HFFc6 (cell line): ENCODE results near the gene EYA4. TPM values are rescaled to one million over a fixed set of nuclear protein-coding genes. Genes with fewer than 3 reads are reported as not detected.

Experiments
- DNase-seq: peaks from one replicate; pipeline ENCODE4 v3.0.0-alpha.2; 2018
- H3K27ac Mint-ChIP-seq: 2 replicates; pipeline ENCODE4 v1.8.0; 2020; ENCODE audit warnings: mild to moderate bottlenecking, mixed read lengths
- H3K27me3 Mint-ChIP-seq: 2 replicates; pipeline ENCODE4 v1.8.0; 2021; ENCODE audit warnings: mild to moderate bottlenecking, moderate library complexity, mixed read lengths; ENCODE audit not compliant: insufficient read depth
- H3K36me3 Mint-ChIP-seq: 2 replicates; pipeline ENCODE4 v1.8.0; 2021; ENCODE audit warnings: low read depth, mixed read lengths
- H3K4me1 Mint-ChIP-seq: 2 replicates; pipeline ENCODE4 v1.8.0; 2020; ENCODE audit warnings: low read depth, mixed read lengths
- H3K4me3 Mint-ChIP-seq: 2 replicates; pipeline ENCODE4 v1.8.0; 2020; ENCODE audit warnings: mild to moderate bottlenecking, moderate library complexity, mixed read lengths
- H3K9me3 Mint-ChIP-seq: 2 replicates; pipeline ENCODE4 v1.8.0; 2020; ENCODE audit warnings: mild to moderate bottlenecking, mixed read lengths
- total RNA-seq, 6 experiments: library from RNA; stranded (reverse); fragmentation: NEBNext Ultra II Directional; extraction: Animal tissue kit (Norgen Biotek cat#: 25700); gene quantifications; 2 replicates in 1 of 6; 3 replicates in 5 of 6; pipeline ENCODE4 v1.2.3, GENCODE V29; 2021
- TF ChIP-seq, protein P1 (sequence below): fragments of 200-600 bp; sonication (generic); IDR thresholded peaks from 2 replicates; pipeline ENCODE4 v1.5.0; 2021; ENCODE audit warnings: antibody characterized with exemption, mild to moderate bottlenecking

Gene EYA4
- total RNA-seq, 6 experiments from 2014 or later = not detected

DNA sequence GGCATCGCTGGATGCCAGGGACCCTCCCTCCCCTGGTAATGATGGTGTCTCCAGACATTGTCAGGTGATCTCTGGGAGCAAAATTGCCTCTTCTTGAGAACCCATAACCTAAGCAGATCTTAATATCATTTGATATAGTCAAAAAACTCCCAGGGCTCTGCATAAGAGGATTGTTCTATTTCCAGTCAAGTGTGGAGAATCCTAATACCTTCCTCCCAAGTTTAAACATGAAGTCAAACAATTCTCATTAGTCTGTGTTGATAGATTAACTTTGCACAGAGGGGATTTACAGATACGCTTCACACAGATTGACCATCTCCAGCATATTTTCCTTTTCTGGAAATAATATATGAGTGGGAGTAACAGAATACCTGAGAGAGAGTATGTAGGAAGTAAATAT, 10.5 kb downstream of the EYA4 start:
- Mint-ChIP-seq H3K36me3 (no peaks in the 10 kb centered on the region), H3K9me3 (no peaks in the 10 kb centered on the region), H3K4me1 (no peaks in the 10 kb centered on the region), H3K27me3 (no peaks in the 10 kb centered on the region), H3K4me3 (no peak overlapping the region), H3K27ac (no peak overlapping the region)
- TF ChIP-seq, protein P1, sequence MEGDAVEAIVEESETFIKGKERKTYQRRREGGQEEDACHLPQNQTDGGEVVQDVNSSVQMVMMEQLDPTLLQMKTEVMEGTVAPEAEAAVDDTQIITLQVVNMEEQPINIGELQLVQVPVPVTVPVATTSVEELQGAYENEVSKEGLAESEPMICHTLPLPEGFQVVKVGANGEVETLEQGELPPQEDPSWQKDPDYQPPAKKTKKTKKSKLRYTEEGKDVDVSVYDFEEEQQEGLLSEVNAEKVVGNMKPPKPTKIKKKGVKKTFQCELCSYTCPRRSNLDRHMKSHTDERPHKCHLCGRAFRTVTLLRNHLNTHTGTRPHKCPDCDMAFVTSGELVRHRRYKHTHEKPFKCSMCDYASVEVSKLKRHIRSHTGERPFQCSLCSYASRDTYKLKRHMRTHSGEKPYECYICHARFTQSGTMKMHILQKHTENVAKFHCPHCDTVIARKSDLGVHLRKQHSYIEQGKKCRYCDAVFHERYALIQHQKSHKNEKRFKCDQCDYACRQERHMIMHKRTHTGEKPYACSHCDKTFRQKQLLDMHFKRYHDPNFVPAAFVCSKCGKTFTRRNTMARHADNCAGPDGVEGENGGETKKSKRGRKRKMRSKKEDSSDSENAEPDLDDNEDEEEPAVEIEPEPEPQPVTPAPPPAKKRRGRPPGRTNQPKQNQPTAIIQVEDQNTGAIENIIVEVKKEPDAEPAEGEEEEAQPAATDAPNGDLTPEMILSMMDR = no peak
- no peak for DNase-seq

DNA sequence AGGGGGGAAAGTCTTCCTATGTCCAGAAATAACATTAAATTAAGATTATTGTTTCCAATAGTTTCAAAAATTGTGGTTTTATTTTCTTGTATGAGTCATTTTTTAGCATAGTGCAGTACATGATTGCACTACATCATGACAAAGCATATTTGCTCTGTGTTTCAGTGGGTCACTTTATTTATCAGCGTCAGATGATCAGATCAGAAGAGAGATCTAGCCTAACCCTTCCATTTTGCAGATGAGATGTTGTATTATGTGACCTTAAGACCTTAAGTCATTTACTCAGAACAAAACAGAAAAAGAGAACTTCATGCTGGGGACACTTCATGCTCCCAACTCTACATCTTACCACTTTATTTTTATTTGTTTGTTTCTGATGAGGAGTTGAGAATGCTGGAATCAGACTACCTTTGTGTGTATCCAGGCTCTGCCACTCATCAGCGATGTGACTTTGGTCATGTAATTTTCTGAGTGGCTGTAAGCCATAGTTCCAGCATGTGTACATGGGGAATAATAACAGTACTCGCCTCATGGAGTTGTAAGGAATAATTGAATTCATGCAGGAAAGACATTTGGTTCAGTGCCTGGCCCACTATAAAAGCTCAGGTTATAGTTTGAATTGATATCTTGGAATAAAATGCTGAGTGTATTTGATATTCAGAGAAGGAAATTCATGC, 13.5 kb downstream of the EYA4 start:
- H3K36me3 Mint-ChIP-seq = no peaks in the 10 kb centered on the region
- DNase-seq = no peak
- no peaks in the 10 kb centered on the region for H3K27me3 Mint-ChIP-seq
- no peaks in the 10 kb centered on the region for H3K4me1 Mint-ChIP-seq
- no peak overlapping the region for H3K27ac Mint-ChIP-seq
- H3K9me3 Mint-ChIP-seq = 0 out of 2 replicates have a peak, but pooled peaks cover 7% of the 10 kb centered on the region
- TF ChIP-seq, protein P1 = no peak
- no peak overlapping the region for H3K4me3 Mint-ChIP-seq

DNA sequence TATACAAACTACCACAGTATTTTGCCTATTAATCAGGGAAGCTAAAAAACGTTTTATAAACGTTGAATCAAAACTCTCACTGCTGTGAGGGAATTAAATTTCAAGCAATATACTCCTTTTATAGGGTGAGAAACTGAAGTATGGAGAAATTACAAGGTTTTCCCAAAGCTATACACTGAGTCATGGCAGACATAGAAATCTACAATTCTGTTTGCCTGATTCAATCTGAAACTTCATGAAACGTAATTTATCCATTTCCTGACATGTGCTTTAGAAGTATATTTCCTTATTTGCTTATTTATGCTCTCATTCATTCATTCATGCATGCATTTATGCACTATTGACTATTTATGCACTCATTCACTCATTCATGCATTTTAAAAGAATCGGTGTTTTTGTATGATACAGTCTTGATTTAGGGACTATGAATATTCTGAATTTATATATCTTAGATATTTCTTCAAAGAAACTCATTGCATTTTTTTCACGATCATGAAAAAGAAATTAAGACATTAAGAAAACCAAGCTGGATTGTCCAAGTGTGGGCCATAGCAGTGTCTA, 16.5 kb downstream of the EYA4 start:
- no peak overlapping the region for H3K4me3 Mint-ChIP-seq
- TF ChIP-seq, protein P1 = no peak
- H3K36me3 Mint-ChIP-seq = no peaks in the 10 kb centered on the region
- no peaks in the 10 kb centered on the region for H3K4me1 Mint-ChIP-seq
- no peaks in the 10 kb centered on the region for H3K27me3 Mint-ChIP-seq
- H3K27ac Mint-ChIP-seq = no peak overlapping the region
- H3K9me3 Mint-ChIP-seq = peaks cover 22% of the 10 kb centered on the region
- DNase-seq = no peak

DNA sequence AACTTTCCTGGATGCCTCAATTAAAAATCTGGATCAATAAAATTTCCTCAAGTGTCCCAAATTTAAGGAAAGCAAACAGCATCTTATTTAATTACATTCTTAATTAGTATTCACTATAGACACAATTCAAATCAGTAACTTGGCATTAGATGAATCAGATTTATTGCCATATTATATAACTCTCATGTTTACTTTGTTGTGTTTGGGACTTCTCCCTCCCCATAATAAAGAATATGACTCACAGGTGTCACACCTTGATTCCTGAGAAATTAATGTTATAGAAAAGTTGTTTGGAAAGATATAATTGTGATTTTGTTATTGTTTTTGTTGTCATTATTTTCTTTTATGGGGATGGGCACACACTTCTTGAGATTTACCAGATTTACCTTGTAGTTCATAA, 18.4 kb downstream of the EYA4 start:
- H3K4me3 Mint-ChIP-seq = no peak overlapping the region
- H3K9me3 Mint-ChIP-seq = peaks cover 22% of the 10 kb centered on the region
- H3K27me3 Mint-ChIP-seq = no peaks in the 10 kb centered on the region
- H3K36me3 Mint-ChIP-seq = no peaks in the 10 kb centered on the region
- TF ChIP-seq, protein P1 = no peak
- no peak overlapping the region for H3K27ac Mint-ChIP-seq
- no peaks in the 10 kb centered on the region for H3K4me1 Mint-ChIP-seq
- no peak for DNase-seq

DNA sequence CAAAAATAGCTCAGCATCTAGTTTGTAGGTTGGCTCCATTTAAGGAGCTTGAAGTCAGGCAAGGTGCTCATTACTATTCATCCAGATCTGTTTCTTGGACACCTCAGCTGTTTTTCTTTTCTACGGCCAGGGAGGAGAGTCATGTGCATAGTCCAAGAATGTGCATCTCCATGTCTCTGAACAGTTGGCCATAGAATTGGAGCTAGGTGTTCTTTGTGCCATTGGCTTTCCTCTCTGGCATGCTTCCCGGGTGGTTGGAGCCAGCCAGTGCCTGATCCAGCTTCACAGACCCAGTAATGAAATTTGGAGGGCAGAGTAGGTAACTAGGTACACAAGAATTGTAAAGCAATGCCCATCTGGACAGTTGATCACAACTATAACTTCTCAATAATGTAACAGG, 21.6 kb downstream of the EYA4 start:
- Mint-ChIP-seq H3K4me3 (no peak overlapping the region), H3K27me3 (no peaks in the 10 kb centered on the region), H3K4me1 (no peaks in the 10 kb centered on the region), H3K36me3 (no peaks in the 10 kb centered on the region), H3K27ac (no peak overlapping the region), H3K9me3 (peaks cover 27% of the 10 kb centered on the region)
- DNase-seq = no peak
- TF ChIP-seq, protein P1 = no peak
